HL-60 (cell line): ENCODE measurements around the gene PPEF1.

Source experiments
- DNase-seq, 2 experiments: peaks; one replicate each; pipeline ENCODE4 v3.0.0-alpha.2; 2010 to 2020; ENCODE audit warnings: low read depth in 1 of 2, low spot score in 1 of 2
- H3K27ac ChIP-seq: fragments of 250-450 bp; sonication (Bioruptor Pico); replicated peaks from 2 replicates; pipeline ENCODE4 v1.5.1; 2020; ENCODE audit warnings: mild to moderate bottlenecking, moderate library complexity
- H3K27me3 ChIP-seq: fragments of 250-450 bp; sonication (Bioruptor Pico); 2 replicates; pipeline ENCODE4 v1.5.1; 2021; ENCODE audit warnings: mild to moderate bottlenecking, moderate library complexity; ENCODE audit not compliant: insufficient read depth, poor library complexity, severe bottlenecking
- H3K4me3 ChIP-seq: replicated peaks from 2 replicates; pipeline ENCODE4 v1.5.1; 2011; ENCODE audit warnings: mild to moderate bottlenecking, control low read depth, low read length; ENCODE audit not compliant: insufficient read depth
- CTCF ChIP-seq: IDR thresholded peaks from one replicate; pipeline ENCODE4 v1.5.1; 2011; ENCODE audit warnings: low read length, control low read depth, inconsistent platforms; ENCODE audit not compliant: insufficient read depth
- GABPA ChIP-seq: IDR thresholded peaks from 2 replicates; pipeline ENCODE4 v1.6.1; 2012; ENCODE audit warnings: low read depth
- POLR2AphosphoS5 ChIP-seq: IDR thresholded peaks from 2 replicates; pipeline ENCODE4 v1.6.1; 2012; ENCODE audit warnings: low read depth
- REST ChIP-seq: IDR thresholded peaks from 2 replicates; pipeline ENCODE4 v1.6.1; 2012; ENCODE audit warnings: low read depth; ENCODE audit not compliant: insufficient replicate concordance
- SPI1 ChIP-seq: IDR thresholded peaks from 2 replicates; pipeline ENCODE4 v1.6.1; 2012; ENCODE audit warnings: low read depth, mild to moderate bottlenecking, borderline replicate concordance

Gene PPEF1

GRCh38 chrX:18855919-18856644 lies 148.6 kb downstream of the PPEF1 start:
- Histone ChIP-seq H3K4me3 (no peak overlapping the region), H3K27me3 (no peaks in the 10 kb centered on the region), H3K27ac (no peak overlapping the region)
- DNase-seq: no peak
- TF ChIP-seq POLR2AphosphoS5 (no peak), GABPA (no peak), CTCF (no peak), REST (no peak), SPI1 (no peak)

- TF ChIP-seq GABPA: no peak
- TF ChIP-seq SPI1: no peak
- no peak for TF ChIP-seq POLR2AphosphoS5
- no peak for TF ChIP-seq REST
- TF ChIP-seq CTCF: no peak
- H3K27me3 ChIP-seq: no peaks in the 10 kb centered on the region
- H3K4me3 ChIP-seq: no peak overlapping the region
- no peak for DNase-seq
- no peak overlapping the region for H3K27ac ChIP-seq
Observed at GRCh38 chrX:18856645-18856997, 149.2 kb downstream of the PPEF1 start.

- TF ChIP-seq SPI1: no peak
- no peak for TF ChIP-seq CTCF
- TF ChIP-seq GABPA: no peak
- no peak for TF ChIP-seq POLR2AphosphoS5
- TF ChIP-seq REST: no peak
- Histone ChIP-seq H3K27me3 (no peaks in the 10 kb centered on the region), H3K4me3 (no peak overlapping the region), H3K27ac (no peak overlapping the region)
- no peak for DNase-seq
Observed at GRCh38 chrX:18861511-18861910, 154.1 kb downstream of the PPEF1 start.
